ENCODE data around the gene MPDU1.

MPDU1 gene

DNA sequence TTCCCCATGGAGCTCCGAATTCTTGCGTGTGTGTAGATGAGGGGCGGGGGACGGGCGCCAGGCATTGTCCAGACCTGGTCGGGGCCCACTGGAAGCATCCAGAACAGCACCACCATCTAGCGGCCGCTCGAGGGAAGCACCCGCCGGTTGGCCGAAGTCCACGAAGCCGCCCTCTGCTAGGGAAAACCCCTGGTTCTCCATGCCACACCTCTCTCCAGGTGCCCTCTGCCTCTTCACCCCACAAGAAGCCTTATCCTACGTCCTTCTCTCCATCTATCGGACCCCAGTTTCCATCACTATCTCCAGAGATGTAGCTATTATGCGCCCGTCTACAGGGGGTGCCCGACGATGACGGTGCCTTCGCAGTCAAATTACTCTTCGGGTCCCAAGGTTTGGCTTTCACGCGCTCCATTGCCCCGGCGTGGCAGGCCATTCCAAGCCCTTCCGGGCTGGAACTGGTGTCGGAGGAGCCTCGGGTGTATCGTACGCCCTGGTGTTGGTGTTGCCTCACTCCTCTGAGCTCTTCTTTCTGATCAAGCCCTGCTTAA is 22.6 kb upstream of the MPDU1 start:
- peak; percentile 79 for DNase-seq

DNA sequence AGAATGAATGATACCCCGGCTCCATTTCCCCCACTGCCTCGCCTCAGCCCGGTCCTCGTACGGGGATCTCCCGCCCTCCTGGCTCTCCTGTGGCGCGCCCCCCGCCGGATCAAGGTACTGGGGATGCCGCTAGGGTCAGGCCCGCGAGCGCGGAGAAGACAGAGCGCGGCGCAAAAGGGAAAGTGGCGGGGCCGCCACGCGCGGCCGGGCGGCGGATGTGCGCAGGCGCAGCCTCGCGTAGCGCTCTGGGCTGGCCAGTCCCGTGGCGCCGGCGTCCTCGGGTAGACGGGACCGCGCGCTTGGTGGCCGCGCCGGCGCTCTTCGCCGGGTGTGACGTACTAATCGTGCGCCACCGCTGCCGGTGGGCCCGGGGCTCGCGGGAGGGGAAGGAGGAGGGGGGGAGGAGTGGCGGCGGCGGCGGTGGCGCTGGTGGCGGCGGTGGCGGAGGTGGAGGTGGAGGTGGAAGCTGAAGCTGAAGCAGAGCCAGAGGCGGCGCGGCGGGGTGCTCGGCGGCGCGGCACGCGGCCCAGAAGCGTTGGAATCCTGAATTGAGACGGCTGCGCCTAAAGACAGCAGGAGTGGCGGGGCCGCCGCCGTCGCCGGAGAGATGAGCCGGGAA is 22.0 kb upstream of the MPDU1 start, which contains the start of gene SENP3:
Gene SENP3, plus strand, starts transcription at position 331 of the 619 bp plus-strand sequence. CDS start 1,158 bp downstream, outside the sequence.
- DNase-seq, result peak; percentile 89

DNA sequence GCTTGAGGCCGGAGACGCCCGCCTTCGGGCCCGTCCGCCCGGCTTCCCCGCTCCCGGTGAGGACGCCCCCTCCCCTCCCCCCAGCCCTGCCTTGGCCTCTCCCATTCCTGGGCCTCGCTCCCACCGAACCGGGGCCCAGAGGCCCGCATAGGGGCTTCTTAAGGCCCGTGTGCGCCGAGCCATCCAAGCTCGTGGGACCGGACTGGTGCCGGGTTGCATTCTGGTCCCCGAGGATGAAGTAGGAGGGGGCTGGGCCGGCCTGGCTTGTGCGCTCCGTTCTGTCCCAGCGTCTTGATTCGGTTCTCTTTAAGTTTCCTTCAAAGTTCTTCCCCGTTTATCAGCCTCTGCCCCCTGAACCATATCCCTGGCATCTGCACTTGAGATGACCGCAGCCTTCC is 21.4 kb upstream of the MPDU1 start:
- no peak for DNase-seq

DNA sequence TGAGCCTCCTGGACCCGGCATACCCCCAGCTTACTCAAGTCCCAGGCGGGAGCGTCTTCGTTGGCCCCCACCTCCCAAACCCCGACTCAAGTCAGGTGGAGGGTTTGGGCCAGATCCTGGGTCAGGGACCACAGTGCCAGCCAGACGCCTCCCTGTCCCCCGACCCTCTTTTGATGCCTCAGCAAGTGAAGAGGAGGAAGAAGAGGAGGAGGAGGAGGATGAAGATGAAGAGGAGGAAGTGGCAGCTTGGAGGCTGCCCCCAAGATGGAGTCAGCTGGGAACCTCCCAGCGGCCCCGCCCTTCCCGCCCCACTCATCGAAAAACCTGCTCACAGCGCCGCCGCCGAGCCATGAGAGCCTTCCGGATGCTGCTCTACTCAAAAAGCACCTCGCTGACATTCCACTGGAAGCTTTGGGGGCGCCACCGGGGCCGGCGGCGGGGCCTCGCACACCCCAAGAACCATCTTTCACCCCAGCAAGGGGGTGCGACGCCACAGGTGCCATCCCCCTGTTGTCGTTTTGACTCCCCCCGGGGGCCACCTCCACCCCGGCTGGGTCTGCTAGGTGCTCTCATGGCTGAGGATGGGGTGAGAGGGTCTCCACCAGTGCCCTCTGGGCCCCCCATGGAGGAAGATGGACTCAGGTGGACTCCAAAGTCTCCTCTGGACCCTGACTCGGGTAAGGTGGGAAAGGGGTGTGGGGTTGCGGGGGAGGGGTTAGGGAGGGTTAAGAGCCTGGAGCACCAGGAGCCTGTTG is 20.4 kb upstream of the MPDU1 start:
- DNase-seq, result no peak

GRCh38 chr17:7569571-7569970 is 14.1 kb upstream of the MPDU1 start:
- no peak for DNase-seq

- no peak for DNase-seq
Observed at GRCh38 chr17:7570351-7570750, 13.3 kb upstream of the MPDU1 start.

GRCh38 chr17:7572338-7572587 is 11.4 kb upstream of the MPDU1 start:
- no peak for DNase-seq

GRCh38 chr17:7572588-7573323 is 10.9 kb upstream of the MPDU1 start:
- DNase-seq, result peak; percentile 100

- DNase-seq, result peak; percentile 94
Observed at GRCh38 chr17:7573324-7574080, 10.2 kb upstream of the MPDU1 start.

DNA sequence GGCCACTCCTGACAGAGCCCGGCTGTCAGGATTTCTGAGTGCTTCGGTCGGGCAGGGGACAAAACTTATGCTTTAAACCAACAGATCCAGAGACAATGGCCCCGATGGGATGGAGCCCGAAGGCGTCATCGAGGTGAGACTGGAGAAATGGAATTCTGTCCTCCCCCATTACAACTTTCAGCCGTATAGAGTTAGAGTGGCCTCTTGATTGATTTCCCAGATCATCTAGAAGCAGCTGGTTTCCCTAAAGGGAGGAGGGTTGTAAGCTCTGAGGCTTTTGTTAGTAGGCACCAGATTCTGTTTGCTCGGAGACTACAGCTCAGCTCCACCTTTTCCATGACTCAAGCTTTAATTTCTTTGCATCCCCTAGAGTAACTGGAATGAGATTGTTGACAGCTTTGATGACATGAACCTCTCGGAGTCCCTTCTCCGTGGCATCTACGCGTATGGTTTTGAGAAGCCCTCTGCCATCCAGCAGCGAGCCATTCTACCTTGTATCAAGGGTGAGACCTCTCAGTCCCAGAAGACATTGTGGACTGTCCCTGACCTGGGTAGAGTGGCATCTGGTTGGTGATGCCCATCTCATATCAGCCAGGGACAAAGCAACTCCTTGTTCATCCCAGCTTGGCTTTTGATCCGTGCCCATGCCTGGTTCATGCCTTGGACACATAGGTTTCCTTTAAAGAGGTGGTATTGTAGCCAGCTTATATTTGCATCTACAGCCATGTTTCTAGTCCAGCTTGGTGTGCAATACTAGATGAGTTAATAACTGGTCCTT is 9.3 kb upstream of the MPDU1 start:
- no peak for DNase-seq

DNA sequence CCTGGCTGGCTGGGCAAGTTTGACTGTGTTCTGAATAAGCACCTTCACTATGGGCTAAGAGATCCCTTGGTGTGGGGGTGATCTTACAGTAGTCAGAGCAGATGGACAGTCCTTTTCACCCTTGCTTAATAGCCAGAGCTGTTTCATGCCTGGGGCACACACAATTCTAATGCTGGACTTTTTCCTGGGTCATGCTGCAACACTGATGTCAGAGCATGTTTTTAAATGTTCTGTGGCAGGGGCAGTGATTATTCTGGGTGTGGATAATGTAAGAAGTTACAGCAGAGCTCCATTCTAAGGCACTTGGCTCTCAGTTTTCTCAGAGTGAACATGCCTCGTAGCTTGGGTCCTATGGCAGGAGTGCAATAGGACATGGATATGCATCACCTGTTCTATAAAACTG is 8.2 kb upstream of the MPDU1 start:
- no peak for DNase-seq

- DNase-seq, result no peak
Observed at GRCh38 chr17:7575959-7576358, 7.7 kb upstream of the MPDU1 start.

DNA sequence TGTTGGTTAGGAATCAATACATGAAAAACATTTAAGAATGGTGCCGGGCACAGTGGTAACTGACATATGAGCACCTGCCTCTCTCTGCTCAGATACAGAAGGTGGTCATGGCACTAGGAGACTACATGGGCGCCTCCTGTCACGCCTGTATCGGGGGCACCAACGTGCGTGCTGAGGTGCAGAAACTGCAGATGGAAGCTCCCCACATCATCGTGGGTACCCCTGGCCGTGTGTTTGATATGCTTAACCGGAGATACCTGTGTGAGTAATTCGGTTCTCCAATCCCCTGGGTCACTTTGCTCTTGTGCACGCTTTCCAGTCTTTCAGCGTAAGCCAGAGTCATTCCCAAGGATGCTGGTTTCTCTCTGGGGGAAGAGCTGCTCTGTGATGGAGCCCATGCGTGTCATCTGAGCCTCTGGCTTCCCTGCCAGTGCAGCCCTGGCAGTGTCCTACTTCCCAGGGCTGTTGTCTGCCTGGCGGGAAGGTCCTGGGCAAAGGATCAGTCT is 7.2 kb upstream of the MPDU1 start:
- no peak for DNase-seq

- DNase-seq, result no peak
Observed at GRCh38 chr17:7577327-7578199, 6.1 kb upstream of the MPDU1 start.

DNA sequence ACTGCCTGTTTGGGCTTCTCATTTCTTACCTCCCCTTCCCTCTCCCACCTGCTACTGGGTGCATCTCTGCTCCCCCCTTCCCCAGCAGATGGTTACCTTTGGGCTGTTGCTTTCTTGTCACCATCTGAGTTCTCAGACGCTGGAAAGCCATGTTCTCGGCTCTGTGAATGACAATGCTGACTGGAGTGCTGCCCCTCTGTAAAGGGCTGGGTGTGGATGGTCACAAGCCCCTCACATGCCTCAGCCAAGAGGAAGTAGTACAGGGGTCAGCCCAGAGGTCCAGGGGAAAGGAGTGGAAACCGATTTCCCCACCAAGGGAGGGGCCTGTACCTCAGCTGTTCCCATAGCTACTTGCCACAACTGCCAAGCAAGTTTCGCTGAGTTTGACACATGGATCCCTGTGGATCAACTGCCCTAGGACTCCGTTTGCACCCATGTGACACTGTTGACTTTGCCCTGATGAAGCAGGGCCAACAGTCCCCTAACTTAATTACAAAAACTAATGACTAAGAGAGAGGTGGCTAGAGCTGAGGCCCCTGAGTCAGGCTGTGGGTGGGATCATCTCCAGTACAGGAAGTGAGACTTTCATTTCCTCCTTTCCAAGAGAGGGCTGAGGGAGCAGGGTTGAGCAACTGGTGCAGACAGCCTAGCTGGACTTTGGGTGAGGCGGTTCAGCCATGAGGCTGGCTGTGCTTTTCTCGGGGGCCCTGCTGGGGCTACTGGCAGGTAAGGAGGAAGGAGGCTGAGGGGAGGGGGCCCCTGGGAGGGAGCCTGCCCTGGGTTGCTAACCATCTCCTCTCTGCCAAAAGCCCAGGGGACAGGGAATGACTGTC is 4.4 kb upstream of the MPDU1 start, which contains the start of gene CD68:
Gene CD68, plus strand, starts transcription at position 638 of the 833 bp plus-strand sequence. Its CDS starts 40 bp downstream, at position 678.
- DNase-seq, result peak; percentile 91

GRCh38 chr17:7579834-7580603 is 3.6 kb upstream of the MPDU1 start:
- DNase-seq, result no peak

GRCh38 chr17:7580604-7581575 is 2.8 kb upstream of the MPDU1 start:
- DNase-seq, result no peak
